K562 (cell line): Measurements from ENCODE around the gene PXN. TPM values are rescaled to one million over a fixed set of nuclear protein-coding genes. Genes with fewer than 3 reads are reported as not detected.
A peak's percentile ranks its signal among the peaks of the same experiment; 100 is the strongest.

Source experiments
- ATF7 ChIP-seq: fragments of 450-650 bp; IDR thresholded peaks from 2 replicates; pipeline ENCODE4 v1.7.1; 2014; ENCODE audit warnings: mild to moderate bottlenecking, moderate library complexity
- CBFB ChIP-seq: sonication (generic); formaldehyde crosslinking; IDR thresholded peaks from 2 replicates; pipeline ENCODE4 v1.4.0; 2020; ENCODE audit warnings: mild to moderate bottlenecking, missing genetic modification reagents
- CTBP1 ChIP-seq: fragments of 450-650 bp; IDR thresholded peaks from 2 replicates; pipeline ENCODE4 v1.6.1; 2016; ENCODE audit warnings: borderline replicate concordance
- E2F3 ChIP-seq: fragments of 250-450 bp; sonication (Bioruptor Pico); IDR thresholded peaks from 2 replicates; pipeline ENCODE4 v1.4.0; 2020; ENCODE audit warnings: mild to moderate bottlenecking
- EP400 ChIP-seq: fragments of 450-650 bp; IDR thresholded peaks from 2 replicates; pipeline ENCODE4 v1.6.1; 2017; ENCODE audit warnings: antibody characterized with exemption, mild to moderate bottlenecking, moderate library complexity
- GABPA ChIP-seq: fragments of 200-800 bp; sonication (Bioruptor generic); conservative IDR thresholded peaks from 2 replicates; pipeline ENCODE4 v1.6.1; 2016; ENCODE audit warnings: low read depth, missing genetic modification characterization, missing compliant biosample characterization
- HDAC8 ChIP-seq: fragments of 450-650 bp; IDR thresholded peaks from 2 replicates; pipeline ENCODE4 v1.6.1; 2016; ENCODE audit warnings: mild to moderate bottlenecking, missing genetic modification characterization, moderate library complexity, missing compliant biosample characterization
- HLTF ChIP-seq: fragments of 450-650 bp; IDR thresholded peaks from 2 replicates; pipeline ENCODE4 v1.6.1; 2016
- HMGN3 ChIP-seq: IDR thresholded peaks from 2 replicates; pipeline ENCODE4 v1.6.1; 2011; ENCODE audit warnings: borderline replicate concordance, low read depth, mild to moderate bottlenecking, mixed read lengths, low read length; ENCODE audit not compliant: insufficient read length; ENCODE audit errors: extremely low read depth
- MEF2A ChIP-seq: IDR thresholded peaks from 2 replicates; pipeline ENCODE4 v1.6.1; 2011; ENCODE audit warnings: low read depth, mild to moderate bottlenecking, low read length, moderate library complexity; ENCODE audit not compliant: control insufficient read depth
- NCOA6 ChIP-seq: fragments of 450-650 bp; IDR thresholded peaks from 2 replicates; pipeline ENCODE4 v1.6.1; 2017; ENCODE audit warnings: mild to moderate bottlenecking
- OTX1 ChIP-seq: fragments of 450-650 bp; formaldehyde crosslinking; IDR thresholded peaks from 2 replicates; pipeline ENCODE4 v1.4.0; 2022; ENCODE audit warnings: mild to moderate bottlenecking
- PHTF2 ChIP-seq: fragments of 250-450 bp; sonication (Bioruptor Pico); IDR thresholded peaks from 2 replicates; pipeline ENCODE4 v1.5.0; 2021; ENCODE audit warnings: mild to moderate bottlenecking
- POU5F1 ChIP-seq: fragments of 150-350 bp; IDR thresholded peaks from 2 replicates; pipeline ENCODE4 v1.6.1; 2014; ENCODE audit warnings: borderline replicate concordance, low read length, low read depth, mild to moderate bottlenecking; ENCODE audit not compliant: partially characterized antibody
- RBM25 ChIP-seq: fragments of 200-400 bp; formaldehyde crosslinking; IDR thresholded peaks from 2 replicates; pipeline ENCODE4 v1.6.1; 2018; ENCODE audit warnings: low read length, low read depth, moderate library complexity; ENCODE audit not compliant: severe bottlenecking
- TCF7 ChIP-seq: sonication (generic); IDR thresholded peaks from 2 replicates; pipeline ENCODE4 v1.6.1; 2016; ENCODE audit warnings: antibody characterized with exemption, borderline replicate concordance
- ZNF133 ChIP-seq: fragments of 250-450 bp; sonication (Bioruptor Pico); IDR thresholded peaks from 2 replicates; pipeline ENCODE4 v1.4.0; 2020; ENCODE audit warnings: mild to moderate bottlenecking
- ZNF134 ChIP-seq: fragments of 250-450 bp; sonication (Bioruptor Pico); conservative IDR thresholded peaks from 2 replicates; pipeline ENCODE4 v1.4.0; 2020
- ZNF140 ChIP-seq: fragments of 250-450 bp; sonication (Bioruptor Pico); IDR thresholded peaks from 2 replicates; pipeline ENCODE4 v1.8.0; 2021; ENCODE audit warnings: moderate library complexity, mild to moderate bottlenecking, inconsistent platforms
- ZNF224 ChIP-seq: sonication (generic); formaldehyde crosslinking; IDR thresholded peaks from 2 replicates; pipeline ENCODE4 v1.8.0; 2022; ENCODE audit warnings: mild to moderate bottlenecking, missing genetic modification reagents
- polyA plus RNA-seq, 8 experiments: library from polyadenylated mRNA; depleted of rRNA in 4 of 8; stranded (reverse) in 5 of 8; unstranded in 3 of 8; fragments of >200 nt; fragmentation: Nextera tagmentation in 2 of 8; fragmentation: Illumina TruSeq in 1 of 8; extraction: Ambion mirVana in 2 of 8; extraction: Trizol in 1 of 8; gene quantifications; 2 replicates each; pipeline versions ENCODE4 v1.2.1 to v1.2.3, GENCODE V29; 2011 to 2014; ENCODE audit warnings: inconsistent platforms in 1 of 8, missing spikeins in 1 of 8
- total RNA-seq, 7 experiments: library from RNA; depleted of rRNA in 6 of 7; stranded (reverse); fragments of >200 nt in 6 of 7; fragmentation: Illumina TruSeq in 2 of 7; extraction: Trizol in 2 of 7; gene quantifications; 2 replicates each; pipeline versions ENCODE4 v1.2.1 to v1.2.3, GENCODE V29; 2011 to 2021; ENCODE audit warnings: low replicate concordance in 1 of 7
- TF ChIP-seq, protein P1 (sequence below): fragments of 450-650 bp; IDR thresholded peaks from 2 replicates; pipeline ENCODE4 v1.6.1; 2016; ENCODE audit warnings: low read depth
- TF ChIP-seq, protein P2 (sequence below): fragments of 250-450 bp; sonication (Bioruptor Pico); IDR thresholded peaks from 2 replicates; pipeline ENCODE4 v1.8.0; 2022; ENCODE audit warnings: moderate library complexity, mild to moderate bottlenecking, inconsistent platforms

Gene PXN
- total and polyA plus RNA-seq, 9 of the 15 experiments (the other 6 are each of a cell fraction or from before 2014, with no cell fraction given) = 4.0 to 74.1 (median 18.6) TPM

DNA sequence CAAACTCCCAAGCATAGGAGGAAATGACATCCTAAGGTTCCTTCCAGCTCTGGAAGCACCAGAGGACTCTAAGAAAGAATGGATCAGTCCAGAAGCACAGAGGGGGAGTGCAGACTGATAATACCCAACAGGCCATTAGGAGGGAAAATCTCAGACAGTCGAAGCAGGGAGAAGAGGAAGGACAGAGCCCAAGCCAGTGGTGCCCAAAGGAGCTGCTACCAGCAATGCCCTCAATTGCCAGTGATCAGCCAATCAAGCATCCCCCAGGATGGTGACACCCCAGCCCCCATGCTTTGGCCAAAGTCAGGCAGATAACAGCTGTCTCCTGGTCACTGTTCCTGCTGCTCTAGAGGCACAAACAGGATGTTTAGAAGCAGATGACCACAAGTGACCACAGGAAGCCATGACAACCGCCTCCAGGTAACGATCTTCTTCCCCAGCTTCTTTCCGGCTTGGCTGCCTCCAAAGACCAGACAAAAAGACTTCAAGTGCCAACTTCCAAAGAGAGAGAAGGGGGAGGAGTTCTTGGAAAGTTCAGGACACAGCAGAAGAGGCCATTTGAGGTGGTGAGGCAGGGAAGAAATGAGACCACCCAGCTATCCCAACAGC, 16.2 kb downstream of the PXN start (continued):
- TF ChIP-seq MEF2A = no peak
- no peak for TF ChIP-seq HLTF
- TF ChIP-seq EP400 = no peak
- no peak for TF ChIP-seq OTX1 (CRISPR knock-in tag)
- TF ChIP-seq ZNF134 (CRISPR knock-in tag) = no peak
- TF ChIP-seq, protein P1, sequence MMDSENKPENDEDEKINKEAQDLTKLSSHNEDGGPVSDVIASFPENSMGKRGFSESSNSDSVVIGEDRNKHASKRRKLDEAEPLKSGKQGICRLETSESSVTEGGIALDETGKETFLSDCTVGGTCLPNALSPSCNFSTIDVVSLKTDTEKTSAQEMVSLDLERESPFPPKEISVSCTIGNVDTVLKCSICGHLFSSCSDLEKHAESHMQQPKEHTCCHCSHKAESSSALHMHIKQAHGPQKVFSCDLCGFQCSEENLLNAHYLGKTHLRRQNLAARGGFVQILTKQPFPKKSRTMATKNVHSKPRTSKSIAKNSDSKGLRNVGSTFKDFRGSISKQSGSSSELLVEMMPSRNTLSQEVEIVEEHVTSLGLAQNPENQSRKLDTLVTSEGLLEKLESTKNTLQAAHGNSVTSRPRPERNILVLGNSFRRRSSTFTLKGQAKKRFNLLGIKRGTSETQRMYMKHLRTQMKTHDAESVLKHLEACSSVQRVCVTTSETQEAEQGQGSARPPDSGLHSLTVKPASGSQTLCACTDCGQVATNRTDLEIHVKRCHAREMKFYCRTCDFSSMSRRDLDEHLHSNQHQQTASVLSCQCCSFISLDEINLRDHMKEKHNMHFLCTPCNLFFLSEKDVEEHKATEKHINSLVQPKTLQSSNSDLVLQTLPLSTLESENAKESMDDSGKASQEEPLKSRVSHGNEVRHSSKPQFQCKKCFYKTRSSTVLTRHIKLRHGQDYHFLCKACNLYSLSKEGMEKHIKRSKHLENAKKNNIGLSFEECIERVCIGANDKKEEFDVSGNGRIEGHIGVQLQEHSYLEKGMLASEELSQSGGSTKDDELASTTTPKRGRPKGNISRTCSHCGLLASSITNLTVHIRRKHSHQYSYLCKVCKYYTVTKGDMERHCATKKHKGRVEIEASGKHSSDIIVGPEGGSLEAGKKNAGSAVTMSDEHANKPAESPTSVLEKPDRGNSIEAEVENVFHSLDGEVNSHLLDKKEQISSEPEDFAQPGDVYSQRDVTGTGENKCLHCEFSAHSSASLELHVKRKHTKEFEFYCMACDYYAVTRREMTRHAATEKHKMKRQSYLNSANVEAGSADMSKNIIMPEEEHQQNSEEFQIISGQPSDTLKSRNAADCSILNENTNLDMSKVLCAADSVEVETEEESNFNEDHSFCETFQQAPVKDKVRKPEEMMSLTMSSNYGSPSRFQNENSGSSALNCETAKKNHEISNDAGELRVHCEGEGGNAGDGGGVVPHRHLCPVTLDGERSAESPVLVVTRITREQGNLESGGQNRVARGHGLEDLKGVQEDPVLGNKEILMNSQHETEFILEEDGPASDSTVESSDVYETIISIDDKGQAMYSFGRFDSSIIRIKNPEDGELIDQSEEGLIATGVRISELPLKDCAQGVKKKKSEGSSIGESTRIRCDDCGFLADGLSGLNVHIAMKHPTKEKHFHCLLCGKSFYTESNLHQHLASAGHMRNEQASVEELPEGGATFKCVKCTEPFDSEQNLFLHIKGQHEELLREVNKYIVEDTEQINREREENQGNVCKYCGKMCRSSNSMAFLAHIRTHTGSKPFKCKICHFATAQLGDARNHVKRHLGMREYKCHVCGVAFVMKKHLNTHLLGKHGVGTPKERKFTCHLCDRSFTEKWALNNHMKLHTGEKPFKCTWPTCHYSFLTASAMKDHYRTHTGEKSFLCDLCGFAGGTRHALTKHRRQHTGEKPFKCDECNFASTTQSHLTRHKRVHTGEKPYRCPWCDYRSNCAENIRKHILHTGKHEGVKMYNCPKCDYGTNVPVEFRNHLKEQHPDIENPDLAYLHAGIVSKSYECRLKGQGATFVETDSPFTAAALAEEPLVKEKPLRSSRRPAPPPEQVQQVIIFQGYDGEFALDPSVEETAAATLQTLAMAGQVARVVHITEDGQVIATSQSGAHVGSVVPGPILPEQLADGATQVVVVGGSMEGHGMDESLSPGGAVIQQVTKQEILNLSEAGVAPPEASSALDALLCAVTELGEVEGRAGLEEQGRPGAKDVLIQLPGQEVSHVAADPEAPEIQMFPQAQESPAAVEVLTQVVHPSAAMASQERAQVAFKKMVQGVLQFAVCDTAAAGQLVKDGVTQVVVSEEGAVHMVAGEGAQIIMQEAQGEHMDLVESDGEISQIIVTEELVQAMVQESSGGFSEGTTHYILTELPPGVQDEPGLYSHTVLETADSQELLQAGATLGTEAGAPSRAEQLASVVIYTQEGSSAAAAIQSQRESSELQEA = no peak
- no peak for TF ChIP-seq ZNF133
- TF ChIP-seq ZNF224 (CRISPR knock-in tag) = no peak
- no peak for TF ChIP-seq NCOA6
- no peak for TF ChIP-seq TCF7
- no peak for TF ChIP-seq POU5F1
- TF ChIP-seq, protein P2, sequence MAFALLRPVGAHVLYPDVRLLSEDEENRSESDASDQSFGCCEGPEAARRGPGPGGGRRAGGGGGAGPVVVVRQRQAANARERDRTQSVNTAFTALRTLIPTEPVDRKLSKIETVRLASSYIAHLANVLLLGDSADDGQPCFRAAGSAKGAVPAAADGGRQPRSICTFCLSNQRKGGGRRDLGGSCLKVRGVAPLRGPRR (CRISPR knock-in tag) = no peak
- TF ChIP-seq CTBP1 = peak; percentile 92
- TF ChIP-seq GABPA (tag) = peak; percentile 58; the same call in 1 of the 2 replicates
- no peak for TF ChIP-seq RBM25
- TF ChIP-seq CBFB (CRISPR knock-in tag) = peak; percentile 75; the same call in 1 of the 2 replicates
- TF ChIP-seq PHTF2 (CRISPR knock-in tag) = no peak
- no peak for TF ChIP-seq E2F3 (CRISPR knock-in tag)
- TF ChIP-seq HDAC8 (tag) = no peak
- no peak for TF ChIP-seq ZNF140 (CRISPR knock-in tag)
- TF ChIP-seq HMGN3 = no peak
- TF ChIP-seq ATF7 = peak; percentile 20; the same call in 1 of the 2 replicates
